Omental fat pad (tissue), 4 donors: ENCODE results near the gene MED14. TPM values are rescaled to one million over a fixed set of nuclear protein-coding genes. Genes with fewer than 3 reads are reported as not detected.

ENCODE experiments used
- ATAC-seq: fragments of 150-250 bp; one replicate; pipeline ENCODE4 v1.9.1; 2016; ENCODE audit warnings: mild to moderate bottlenecking, moderate library complexity; ENCODE audit not compliant: low FRiP score
- DNase-seq: peaks from one replicate; pipeline ENCODE4 v3.0.0-alpha.2; 2019; ENCODE audit warnings: low spot score
- CTCF ChIP-seq, 3 donors: fragments of 450-650 bp; IDR thresholded peaks; one replicate each; pipeline ENCODE4 v1.5.1; 2016 to 2017; ENCODE audit warnings: antibody characterized with exemption in 3 of 3, mild to moderate bottlenecking in 3 of 3, moderate library complexity in 2 of 3
- total RNA-seq, 4 donors: library from RNA; depleted of rRNA; stranded (reverse); fragments of >200 nt; gene quantifications; one replicate each; pipeline ENCODE4 v1.1.0, GENCODE V29; 2016

Gene MED14
- total RNA-seq, 4 donors from 2014 or later = 26.5 to 36.9 (median 32.4) TPM

GRCh38 chrX:40663880-40664630, 71.3 kb downstream of the MED14 start:
- no peak for TF ChIP-seq CTCF (IDR thresholded peaks at IDR 0.05)
- DNase-seq (no peak), ATAC-seq (no peak)

GRCh38 chrX:40663078-40663740, 72.1 kb downstream of the MED14 start:
- ATAC-seq = no peak
- no peak for TF ChIP-seq CTCF (IDR thresholded peaks at IDR 0.05)
- DNase-seq = no peak

- TF ChIP-seq CTCF (IDR thresholded peaks at IDR 0.05) = no peak
- DNase-seq (no peak), ATAC-seq (no peak)
Measured at GRCh38 chrX:40661489-40661888, 73.9 kb downstream of the MED14 start.

- TF ChIP-seq CTCF (IDR thresholded peaks at IDR 0.05) = no peak
- ATAC-seq = no peak
- DNase-seq = no peak
Measured at GRCh38 chrX:40660381-40660780, 75.0 kb downstream of the MED14 start.

- DNase-seq (no peak), ATAC-seq (no peak)
- no peak for TF ChIP-seq CTCF (IDR thresholded peaks at IDR 0.05)
Measured at GRCh38 chrX:40653535-40653934, 81.8 kb downstream of the MED14 start.

- ATAC-seq (no peak), DNase-seq (no peak)
- TF ChIP-seq CTCF (IDR thresholded peaks at IDR 0.05) = no peak
Measured at GRCh38 chrX:40652664-40653063, 82.7 kb downstream of the MED14 start.
